SK-N-SH treated with all-trans-retinoic acid at 6 μM for 48 hours (cell line): Measurements from ENCODE around the gene MCAT.

Source experiments
- ATAC-seq: fragments of 200-7000 bp; cut with Tn5 transposase; 3 replicates; pipeline ENCODE4 v1.9.1; 2020; ENCODE audit warnings: mild to moderate bottlenecking, moderate library complexity
- ARNTL ChIP-seq: fragments of 450-650 bp; formaldehyde crosslinking; IDR thresholded peaks from 2 replicates; pipeline ENCODE4 v1.5.0; 2020; ENCODE audit warnings: low read depth, mild to moderate bottlenecking, moderate library complexity, borderline replicate concordance
- BACH2 ChIP-seq: fragments of 250-450 bp; sonication (Bioruptor Pico); IDR thresholded peaks from 2 replicates; pipeline ENCODE4 v1.9.0; 2021; ENCODE audit warnings: mild to moderate bottlenecking, borderline replicate concordance
- CSDC2 ChIP-seq: fragments of 250-450 bp; sonication (Bioruptor Pico); IDR thresholded peaks from 2 replicates; pipeline ENCODE4 v1.5.0; 2020; ENCODE audit warnings: mild to moderate bottlenecking, moderate library complexity
- ESRRG ChIP-seq: fragments of 250-450 bp; sonication (Bioruptor Pico); IDR thresholded peaks from 2 replicates; pipeline ENCODE4 v1.6.1; 2021; ENCODE audit warnings: mild to moderate bottlenecking
- GLIS3 ChIP-seq: fragments of 250-450 bp; sonication (Bioruptor Pico); IDR thresholded peaks from 2 replicates; pipeline ENCODE4 v1.5.0; 2020; ENCODE audit warnings: mild to moderate bottlenecking, moderate library complexity
- ISL1 ChIP-seq: fragments of 250-450 bp; sonication (Bioruptor Pico); IDR thresholded peaks from 2 replicates; pipeline ENCODE4 v2.1.2; 2022; ENCODE audit warnings: mild to moderate bottlenecking, moderate library complexity
- PPARA ChIP-seq: fragments of 250-450 bp; sonication (Bioruptor Pico); IDR thresholded peaks from 2 replicates; pipeline ENCODE4 v1.5.0; 2020; ENCODE audit warnings: mild to moderate bottlenecking, borderline replicate concordance
- RARB ChIP-seq: fragments of 250-450 bp; sonication (Bioruptor Pico); IDR thresholded peaks from 2 replicates; pipeline ENCODE4 v1.8.0; 2021; ENCODE audit warnings: mild to moderate bottlenecking, moderate library complexity
- SNAI2 ChIP-seq: fragments of 250-450 bp; sonication (Bioruptor Pico); IDR thresholded peaks from 2 replicates; pipeline ENCODE4 v1.5.0; 2020; ENCODE audit warnings: mild to moderate bottlenecking, moderate library complexity
- TOX ChIP-seq: fragments of 250-450 bp; sonication (Bioruptor Pico); IDR thresholded peaks from 2 replicates; pipeline ENCODE4 v1.8.0; 2021; ENCODE audit warnings: mild to moderate bottlenecking, moderate library complexity, borderline replicate concordance
- TSHZ2 ChIP-seq: fragments of 250-450 bp; sonication (Bioruptor Pico); IDR thresholded peaks from 2 replicates; pipeline ENCODE4 v1.5.0; 2020; ENCODE audit warnings: mild to moderate bottlenecking, moderate library complexity
- ZC3H10 ChIP-seq: fragments of 250-450 bp; sonication (Bioruptor Pico); IDR thresholded peaks from 2 replicates; pipeline ENCODE4 v1.5.1; 2021; ENCODE audit warnings: mild to moderate bottlenecking, moderate library complexity
- ZFP3 ChIP-seq: fragments of 250-450 bp; sonication (Bioruptor Pico); IDR thresholded peaks from 2 replicates; pipeline ENCODE4 v1.5.0; 2020; ENCODE audit warnings: mild to moderate bottlenecking, moderate library complexity
- ZNF565 ChIP-seq: fragments of 450-650 bp; formaldehyde crosslinking; conservative IDR thresholded peaks from 2 replicates; pipeline ENCODE4 v1.5.0; 2020; ENCODE audit warnings: low read depth, mild to moderate bottlenecking, moderate library complexity
- ZNF70 ChIP-seq: fragments of 450-650 bp; formaldehyde crosslinking; IDR thresholded peaks from 2 replicates; pipeline ENCODE4 v1.5.0; 2020; ENCODE audit warnings: mild to moderate bottlenecking, moderate library complexity
- TF ChIP-seq, protein P1 (sequence below): fragments of 250-450 bp; sonication (Bioruptor Pico); IDR thresholded peaks from 2 replicates; pipeline ENCODE4 v1.8.0; 2021; ENCODE audit warnings: low read depth, mild to moderate bottlenecking, moderate library complexity, borderline replicate concordance
- TF ChIP-seq, protein P2 (sequence below): fragments of 250-450 bp; sonication (Bioruptor Pico); IDR thresholded peaks from 2 replicates; pipeline ENCODE4 v1.5.1; 2020; ENCODE audit warnings: low read depth, mild to moderate bottlenecking, moderate library complexity
- TF ChIP-seq, protein P3 (sequence below): fragments of 250-450 bp; sonication (Bioruptor Pico); IDR thresholded peaks from 2 replicates; pipeline ENCODE4 v1.5.1; 2021; ENCODE audit warnings: mild to moderate bottlenecking, moderate library complexity
- TF ChIP-seq, protein P4 (sequence below): fragments of 250-450 bp; sonication (Bioruptor Pico); IDR thresholded peaks from 2 replicates; pipeline ENCODE4 v1.8.0; 2020; ENCODE audit warnings: mild to moderate bottlenecking, moderate library complexity, borderline replicate concordance

Gene MCAT

DNA sequence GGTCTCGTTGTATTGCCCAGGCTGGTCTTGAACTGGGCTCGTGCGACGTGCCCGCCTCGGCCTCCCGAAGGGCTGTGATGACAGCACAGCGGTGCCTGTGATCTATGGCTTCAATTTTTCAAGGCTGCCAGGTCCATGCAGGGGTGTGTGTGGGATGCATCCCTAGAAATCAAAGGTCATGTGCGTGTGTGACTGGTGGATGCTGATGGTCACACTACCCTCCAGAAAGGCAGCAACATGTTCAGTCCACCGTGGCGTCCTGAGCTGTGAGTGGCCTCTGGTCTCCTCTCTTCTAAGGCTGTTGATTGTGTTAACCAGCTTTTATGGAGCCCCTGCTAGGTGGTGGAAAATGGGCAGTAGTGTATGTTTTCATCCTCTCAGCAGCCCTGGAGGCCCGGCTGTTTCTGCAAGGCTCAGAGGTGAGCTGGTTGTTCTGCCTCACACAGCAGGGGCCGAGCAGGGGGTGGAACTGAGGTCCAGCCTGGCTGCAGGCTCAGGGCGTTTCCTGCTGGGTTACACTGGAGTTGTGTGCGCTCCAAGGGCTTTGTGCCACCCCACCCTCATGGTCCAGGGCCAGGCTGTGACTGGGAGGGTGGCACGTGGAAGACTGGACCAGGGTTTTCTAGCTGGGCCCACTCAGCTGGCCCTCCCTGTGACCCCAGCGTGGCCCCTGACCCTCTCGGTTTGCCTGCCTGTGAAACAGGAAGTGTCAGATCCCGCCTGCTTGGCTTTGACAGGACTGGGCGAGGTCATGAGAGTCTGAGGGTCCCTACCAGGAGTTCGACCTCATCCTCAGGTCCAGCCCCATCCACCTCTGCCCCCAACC is 25.0 kb downstream of the MCAT start:
- TF ChIP-seq ZNF70 (CRISPR knock-in tag) (no peak), PPARA (CRISPR knock-in tag) (no peak), TSHZ2 (no peak), BACH2 (CRISPR knock-in tag) (no peak), ESRRG (no peak), ISL1 (CRISPR knock-in tag) (no peak), TOX (CRISPR knock-in tag) (no peak), CSDC2 (CRISPR knock-in tag) (no peak), ZFP3 (CRISPR knock-in tag) (no peak)
- TF ChIP-seq, protein P1, sequence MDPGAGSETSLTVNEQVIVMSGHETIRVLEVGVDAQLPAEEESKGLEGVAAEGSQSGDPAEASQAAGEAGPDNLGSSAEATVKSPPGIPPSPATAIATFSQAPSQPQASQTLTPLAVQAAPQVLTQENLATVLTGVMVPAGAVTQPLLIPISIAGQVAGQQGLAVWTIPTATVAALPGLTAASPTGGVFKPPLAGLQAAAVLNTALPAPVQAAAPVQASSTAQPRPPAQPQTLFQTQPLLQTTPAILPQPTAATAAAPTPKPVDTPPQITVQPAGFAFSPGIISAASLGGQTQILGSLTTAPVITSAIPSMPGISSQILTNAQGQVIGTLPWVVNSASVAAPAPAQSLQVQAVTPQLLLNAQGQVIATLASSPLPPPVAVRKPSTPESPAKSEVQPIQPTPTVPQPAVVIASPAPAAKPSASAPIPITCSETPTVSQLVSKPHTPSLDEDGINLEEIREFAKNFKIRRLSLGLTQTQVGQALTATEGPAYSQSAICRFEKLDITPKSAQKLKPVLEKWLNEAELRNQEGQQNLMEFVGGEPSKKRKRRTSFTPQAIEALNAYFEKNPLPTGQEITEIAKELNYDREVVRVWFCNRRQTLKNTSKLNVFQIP (CRISPR knock-in tag): no peak
- TF ChIP-seq, protein P2, sequence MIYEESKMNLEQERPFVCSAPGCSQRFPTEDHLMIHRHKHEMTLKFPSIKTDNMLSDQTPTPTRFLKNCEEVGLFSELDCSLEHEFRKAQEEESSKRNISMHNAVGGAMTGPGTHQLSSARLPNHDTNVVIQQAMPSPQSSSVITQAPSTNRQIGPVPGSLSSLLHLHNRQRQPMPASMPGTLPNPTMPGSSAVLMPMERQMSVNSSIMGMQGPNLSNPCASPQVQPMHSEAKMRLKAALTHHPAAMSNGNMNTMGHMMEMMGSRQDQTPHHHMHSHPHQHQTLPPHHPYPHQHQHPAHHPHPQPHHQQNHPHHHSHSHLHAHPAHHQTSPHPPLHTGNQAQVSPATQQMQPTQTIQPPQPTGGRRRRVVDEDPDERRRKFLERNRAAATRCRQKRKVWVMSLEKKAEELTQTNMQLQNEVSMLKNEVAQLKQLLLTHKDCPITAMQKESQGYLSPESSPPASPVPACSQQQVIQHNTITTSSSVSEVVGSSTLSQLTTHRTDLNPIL: no peak
- no peak for ATAC-seq

DNA sequence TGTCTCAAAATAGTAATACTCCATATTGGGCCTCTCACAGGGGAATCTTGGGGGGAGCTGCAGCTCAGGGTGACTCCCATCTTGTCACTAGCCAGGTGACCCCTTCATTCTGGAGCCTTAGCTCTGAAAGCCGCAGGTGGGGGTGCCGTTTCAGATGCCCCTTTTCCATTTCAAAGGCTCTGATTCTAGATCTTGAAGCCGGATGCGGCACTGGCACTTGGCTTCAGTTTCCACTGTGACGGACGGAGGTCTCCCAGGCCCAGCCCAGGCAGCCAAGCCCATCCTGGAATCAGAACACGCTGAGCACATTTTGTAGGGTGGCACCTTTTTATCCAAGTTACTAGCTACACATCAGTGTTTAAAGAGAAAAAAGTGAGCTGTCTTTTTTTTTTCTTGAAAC is 26.3 kb downstream of the MCAT start:
- no peak for TF ChIP-seq GLIS3 (CRISPR knock-in tag)
- no peak for TF ChIP-seq ESRRG
- TF ChIP-seq ZFP3 (CRISPR knock-in tag): no peak
- no peak for TF ChIP-seq RARB (CRISPR knock-in tag)
- TF ChIP-seq, protein P2: no peak
- TF ChIP-seq ZNF565 (CRISPR knock-in tag): no peak
- TF ChIP-seq SNAI2 (CRISPR knock-in tag): no peak
- TF ChIP-seq, protein P3, sequence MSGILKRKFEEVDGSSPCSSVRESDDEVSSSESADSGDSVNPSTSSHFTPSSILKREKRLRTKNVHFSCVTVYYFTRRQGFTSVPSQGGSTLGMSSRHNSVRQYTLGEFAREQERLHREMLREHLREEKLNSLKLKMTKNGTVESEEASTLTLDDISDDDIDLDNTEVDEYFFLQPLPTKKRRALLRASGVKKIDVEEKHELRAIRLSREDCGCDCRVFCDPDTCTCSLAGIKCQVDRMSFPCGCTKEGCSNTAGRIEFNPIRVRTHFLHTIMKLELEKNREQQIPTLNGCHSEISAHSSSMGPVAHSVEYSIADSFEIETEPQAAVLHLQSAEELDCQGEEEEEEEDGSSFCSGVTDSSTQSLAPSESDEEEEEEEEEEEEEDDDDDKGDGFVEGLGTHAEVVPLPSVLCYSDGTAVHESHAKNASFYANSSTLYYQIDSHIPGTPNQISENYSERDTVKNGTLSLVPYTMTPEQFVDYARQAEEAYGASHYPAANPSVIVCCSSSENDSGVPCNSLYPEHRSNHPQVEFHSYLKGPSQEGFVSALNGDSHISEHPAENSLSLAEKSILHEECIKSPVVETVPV (CRISPR knock-in tag): no peak
- TF ChIP-seq PPARA (CRISPR knock-in tag): no peak
- TF ChIP-seq TSHZ2: no peak
- TF ChIP-seq ISL1 (CRISPR knock-in tag): no peak
- TF ChIP-seq ZNF70 (CRISPR knock-in tag): no peak
- TF ChIP-seq ARNTL (CRISPR knock-in tag): no peak
- no peak for TF ChIP-seq ZC3H10 (CRISPR knock-in tag)
- TF ChIP-seq CSDC2 (CRISPR knock-in tag): no peak
- TF ChIP-seq TOX (CRISPR knock-in tag): no peak
- TF ChIP-seq, protein P4, sequence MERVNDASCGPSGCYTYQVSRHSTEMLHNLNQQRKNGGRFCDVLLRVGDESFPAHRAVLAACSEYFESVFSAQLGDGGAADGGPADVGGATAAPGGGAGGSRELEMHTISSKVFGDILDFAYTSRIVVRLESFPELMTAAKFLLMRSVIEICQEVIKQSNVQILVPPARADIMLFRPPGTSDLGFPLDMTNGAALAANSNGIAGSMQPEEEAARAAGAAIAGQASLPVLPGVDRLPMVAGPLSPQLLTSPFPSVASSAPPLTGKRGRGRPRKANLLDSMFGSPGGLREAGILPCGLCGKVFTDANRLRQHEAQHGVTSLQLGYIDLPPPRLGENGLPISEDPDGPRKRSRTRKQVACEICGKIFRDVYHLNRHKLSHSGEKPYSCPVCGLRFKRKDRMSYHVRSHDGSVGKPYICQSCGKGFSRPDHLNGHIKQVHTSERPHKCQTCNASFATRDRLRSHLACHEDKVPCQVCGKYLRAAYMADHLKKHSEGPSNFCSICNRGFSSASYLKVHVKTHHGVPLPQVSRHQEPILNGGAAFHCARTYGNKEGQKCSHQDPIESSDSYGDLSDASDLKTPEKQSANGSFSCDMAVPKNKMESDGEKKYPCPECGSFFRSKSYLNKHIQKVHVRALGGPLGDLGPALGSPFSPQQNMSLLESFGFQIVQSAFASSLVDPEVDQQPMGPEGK: no peak
- no peak for TF ChIP-seq BACH2 (CRISPR knock-in tag)
- TF ChIP-seq, protein P1 (CRISPR knock-in tag): no peak
- no peak for ATAC-seq
